ENCODE measurements around the gene MSH3.

DNA sequence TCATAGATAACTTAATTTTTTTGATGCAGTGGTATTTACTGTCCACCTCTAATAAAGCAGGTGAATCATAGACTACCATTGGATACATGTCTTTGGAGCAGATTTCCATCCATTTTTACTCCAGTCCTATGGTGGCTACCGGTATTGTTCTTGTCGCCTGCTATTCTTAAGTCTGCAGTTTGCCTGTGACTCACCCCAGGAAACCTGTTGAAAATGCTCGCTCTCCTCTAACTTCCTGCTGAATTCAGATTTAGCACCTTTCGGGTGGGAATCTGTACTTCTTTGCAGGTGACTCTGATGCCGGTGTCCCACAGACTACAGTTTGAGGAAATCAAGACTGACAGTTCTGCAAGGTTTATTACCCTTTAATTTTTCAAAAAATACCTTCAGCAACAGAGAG is 59.2 kb downstream of the MSH3 start:
- TF ChIP-seq CTCF (IDR thresholded peaks at IDR 0.05) (no peak), ZFX (IDR thresholded peaks at IDR 0.05; ENCODE audit: borderline replicate concordance) (no peak)
